Natural killer cell (primary cell): ENCODE results near the gene TRAF4. TPM values are rescaled to one million over a fixed set of nuclear protein-coding genes. Genes with fewer than 3 reads are reported as not detected.

Source experiments
- ATAC-seq, 3 donors: fragments of 150-1000 bp in 2 of 3; fragments of 200-7000 bp in 1 of 3; cut with Tn5 transposase; 1 replicate in 1 of 3; 2 replicates in 2 of 3; pipeline ENCODE4 v1.10.0; 2021; ENCODE audit warnings: mild to moderate bottlenecking in 2 of 3, moderate library complexity in 2 of 3
- DNase-seq, 2 donors: peaks; one replicate each; pipeline versions ENCODE4 v3.0.0 to v3.0.0-alpha.2; 2013 to 2021; ENCODE audit warnings: mixed read lengths in 1 of 2
- H3K27ac ChIP-seq: one replicate; pipeline ENCODE4 v1.5.1; 2013; ENCODE audit warnings: mild to moderate bottlenecking, low read length
- H3K27me3 ChIP-seq: one replicate; pipeline ENCODE4 v1.6.1; 2013; ENCODE audit warnings: low read length; ENCODE audit not compliant: control insufficient read depth, insufficient read depth
- H3K36me3 ChIP-seq: one replicate; pipeline ENCODE4 v1.6.1; 2013; ENCODE audit warnings: low read length; ENCODE audit not compliant: control insufficient read depth, insufficient read depth
- H3K4me1 ChIP-seq: one replicate; pipeline ENCODE4 v1.6.1; 2013; ENCODE audit warnings: low read length; ENCODE audit not compliant: control insufficient read depth, insufficient read depth
- H3K4me3 ChIP-seq: one replicate; pipeline ENCODE4 v1.5.1; 2013; ENCODE audit warnings: low read length
- H3K9me3 ChIP-seq: one replicate; pipeline ENCODE4 v1.6.1; 2013; ENCODE audit warnings: low read length; ENCODE audit not compliant: control insufficient read depth, insufficient read depth
- H3K27ac Mint-ChIP-seq, 2 donors: one replicate each; pipeline ENCODE4 v1.8.0; 2022; ENCODE audit warnings: mild to moderate bottlenecking in 2 of 2, mixed read lengths in 2 of 2, moderate library complexity in 1 of 2
- H3K27me3 Mint-ChIP-seq, 2 donors: one replicate each; pipeline ENCODE4 v1.8.0; 2022; ENCODE audit warnings: low read depth in 2 of 2, mixed read lengths in 2 of 2
- H3K36me3 Mint-ChIP-seq: one replicate; pipeline ENCODE4 v1.8.0; 2022; ENCODE audit warnings: mixed read lengths
- H3K4me1 Mint-ChIP-seq, 2 donors: one replicate each; pipeline ENCODE4 v1.8.0; 2022; ENCODE audit warnings: mixed read lengths in 2 of 2
- H3K4me3 Mint-ChIP-seq: one replicate; pipeline ENCODE4 v1.8.0; 2022; ENCODE audit warnings: mild to moderate bottlenecking, moderate library complexity, mixed read lengths
- H3K9me3 Mint-ChIP-seq, 2 donors: one replicate each; pipeline ENCODE4 v1.8.0; 2022; ENCODE audit warnings: mixed read lengths in 2 of 2
- CTCF ChIP-seq: fragments of 200-600 bp; IDR thresholded peaks from one replicate; pipeline ENCODE4 v1.8.0; 2022; ENCODE audit warnings: antibody characterized with exemption
- WGBS: methylation state at CpG from one replicate; pipeline ENCODE4 v1.1.7; 2013; ENCODE audit warnings: missing lambda C conversion rate; ENCODE audit not compliant: insufficient coverage; 5-methylcytosine and 5-hydroxymethylcytosine counted together
- intact Hi-C: fragments of 100-400 bp; cut with micrococcal nuclease; formaldehyde crosslinking; loops from one replicate; pipeline ENCODE4 v1.14.2; 2022
- total RNA-seq, 4 donors: library from RNA; stranded (reverse); fragments of 120-200 nt in 1 of 4; gene quantifications; one replicate each; pipeline versions ENCODE4 v1.2.3 to v1.2.4, GENCODE V29; 2013 to 2022

TRAF4 gene
- total RNA-seq, 3 donors from 2014 or later (not counting 1 experiment from before 2014, with no cell fraction given), result 97.8 to 209 (median 122) TPM

DNA sequence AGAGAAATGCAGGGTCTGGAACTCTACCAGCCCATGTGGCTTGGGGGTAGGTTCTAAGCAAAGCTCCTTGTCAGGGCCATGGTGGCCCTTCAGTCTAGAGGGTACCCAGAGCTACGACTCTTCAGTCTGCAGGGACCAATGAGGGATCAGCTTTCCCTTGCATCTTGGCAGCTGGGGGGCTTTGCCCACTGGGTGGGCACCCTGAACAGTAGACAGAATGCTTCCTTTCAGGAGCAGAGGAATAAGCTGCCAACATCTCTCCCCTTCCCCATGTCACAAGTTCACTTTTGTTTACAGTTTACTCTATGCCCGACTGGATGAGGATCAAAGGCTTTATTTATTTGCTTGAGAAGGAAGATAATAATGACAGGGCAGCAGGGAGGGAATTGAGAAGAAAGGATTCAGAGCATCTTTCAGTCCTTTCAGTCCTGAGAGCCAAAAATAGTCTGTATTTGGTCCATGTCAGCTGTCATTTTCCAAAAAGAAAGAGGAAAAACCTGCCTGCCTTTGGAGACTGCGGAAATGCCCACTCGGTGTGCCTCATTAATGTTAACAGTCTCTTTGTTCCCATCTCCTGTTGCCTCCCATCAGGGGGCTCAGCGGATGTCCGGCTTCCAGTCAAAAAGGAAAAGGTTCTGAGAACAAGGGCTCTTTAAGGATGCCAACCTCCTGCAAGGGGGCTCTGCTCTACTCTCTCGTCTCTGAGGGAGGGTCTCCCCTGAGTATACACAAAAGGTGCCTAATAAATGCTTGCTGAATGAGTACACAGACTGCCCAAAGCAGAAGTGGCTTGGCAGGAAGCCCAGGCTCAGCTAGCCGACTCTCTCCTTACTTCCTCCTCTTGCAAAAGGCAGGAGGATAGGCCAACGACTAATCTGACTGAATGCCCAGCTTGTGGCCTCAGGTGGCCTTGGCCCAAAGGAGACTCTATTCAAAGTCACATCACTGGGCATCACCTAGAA, 17.1 kb downstream of the TRAF4 start:
- H3K9me3 ChIP-seq, result no peaks in the 10 kb centered on the region
- no peak overlapping the region for H3K4me3 ChIP-seq
- no peaks in the 10 kb centered on the region for H3K27me3 ChIP-seq
- no peaks in the 10 kb centered on the region for H3K27me3 Mint-ChIP-seq
- peaks cover 22% of the 10 kb centered on the region for H3K36me3 ChIP-seq
- peaks cover 6% of the 10 kb centered on the region for H3K36me3 Mint-ChIP-seq
- WGBS, result 63% methylated on average over 9 of the region's 9 CpGs
- TF ChIP-seq CTCF, result no peak
- ATAC-seq (no peak), DNase-seq (no peak)
- H3K9me3 Mint-ChIP-seq, result no peaks in the 10 kb centered on the region
- no peak overlapping the region for H3K27ac ChIP-seq
- peaks cover 5% of the 10 kb centered on the region in 2 donors for H3K4me1 Mint-ChIP-seq
- H3K4me1 ChIP-seq, result no peaks in the 10 kb centered on the region
- no peak overlapping the region for H3K4me3 Mint-ChIP-seq
- intact Hi-C loops, result loop anchor here (5.0 to 10.0 kb wide), 4 partner anchors 34 to 354 kb away; partner anchors contain the start of genes DHRS13, NEK8 and TLCD1
- no peak overlapping the region for H3K27ac Mint-ChIP-seq

- H3K36me3 ChIP-seq, result peaks cover 26% of the 10 kb centered on the region
- Mint-ChIP-seq H3K4me3 (no peak overlapping the region), H3K9me3 (no peaks in the 10 kb centered on the region), H3K36me3 (peaks cover 6% of the 10 kb centered on the region), H3K4me1 (peaks cover 5% of the 10 kb centered on the region in 2 donors), H3K27ac (peak overlapping the region; percentile 57 to 68), H3K27me3 (no peaks in the 10 kb centered on the region)
- no peaks in the 10 kb centered on the region for H3K27me3 ChIP-seq
- ATAC-seq (peak in 2 of 3 donors; percentile 21 to 33), DNase-seq (no peak)
- no peak overlapping the region for H3K4me3 ChIP-seq
- intact Hi-C loops, result loop anchor here (1.0 to 10.0 kb wide), 5 partner anchors 36 to 352 kb away; partner anchors contain the start of genes DHRS13, NEK8 and TLCD1
- no peak overlapping the region for H3K27ac ChIP-seq
- WGBS, result 100% methylated on average over 1 of the region's 1 CpG
- no peaks in the 10 kb centered on the region for H3K9me3 ChIP-seq
- H3K4me1 ChIP-seq, result no peaks in the 10 kb centered on the region
- no peak for TF ChIP-seq CTCF
Measured at GRCh38 chr17:28763137-28763799, 19.5 kb downstream of the TRAF4 start.

DNA sequence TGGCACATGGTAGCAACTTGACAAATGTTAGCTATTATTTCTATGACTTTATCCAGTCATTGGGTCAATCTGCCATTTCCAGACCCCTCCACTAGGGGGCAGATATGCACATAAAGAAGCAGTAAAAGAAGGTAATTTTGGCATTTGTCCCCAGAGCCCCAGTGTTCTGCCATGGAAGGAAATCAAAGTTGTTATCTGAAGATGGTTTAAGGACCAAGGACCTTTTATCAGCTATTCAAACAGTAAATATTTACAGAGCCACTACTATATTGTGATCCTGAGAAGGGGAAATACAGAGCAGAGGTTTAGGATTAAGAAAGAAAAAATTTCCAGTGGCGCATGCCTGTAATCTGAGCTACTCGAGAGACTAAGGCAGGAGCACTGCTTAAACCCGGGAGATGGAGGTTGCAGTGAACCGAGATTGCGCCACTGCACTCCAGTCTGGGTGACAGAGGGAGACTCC, 20.0 kb downstream of the TRAF4 start:
- DNase-seq (peak; percentile 63 to 86), ATAC-seq (peak; percentile 73 to 90 (median 82))
- H3K9me3 ChIP-seq, result no peaks in the 10 kb centered on the region
- H3K36me3 ChIP-seq, result peaks cover 20% of the 10 kb centered on the region
- H3K4me1 ChIP-seq, result no peaks in the 10 kb centered on the region
- no peak overlapping the region for H3K4me3 ChIP-seq
- WGBS, result 94% methylated on average over 2 of the region's 5 CpGs
- Mint-ChIP-seq H3K27ac (peak overlapping the region; percentile 57 to 68), H3K27me3 (no peaks in the 10 kb centered on the region), H3K4me1 (peaks cover 5% of the 10 kb centered on the region in 2 donors), H3K9me3 (no peaks in the 10 kb centered on the region), H3K4me3 (no peak overlapping the region), H3K36me3 (peaks cover 6% of the 10 kb centered on the region)
- no peak overlapping the region for H3K27ac ChIP-seq
- TF ChIP-seq CTCF, result peak; percentile 86
- no peaks in the 10 kb centered on the region for H3K27me3 ChIP-seq
- intact Hi-C loops, result loop anchor here (1.0 to 10.0 kb wide), 5 partner anchors 37 to 351 kb away; partner anchors contain the start of genes DHRS13, NEK8 and TLCD1
